Measurements from ENCODE around the gene LRRC10. TPM values are rescaled to one million over a fixed set of nuclear protein-coding genes. Genes with fewer than 3 reads are reported as not detected.

Gene LRRC10
- total and polyA plus RNA-seq, 2 experiments from 2014 or later: not detected

DNA sequence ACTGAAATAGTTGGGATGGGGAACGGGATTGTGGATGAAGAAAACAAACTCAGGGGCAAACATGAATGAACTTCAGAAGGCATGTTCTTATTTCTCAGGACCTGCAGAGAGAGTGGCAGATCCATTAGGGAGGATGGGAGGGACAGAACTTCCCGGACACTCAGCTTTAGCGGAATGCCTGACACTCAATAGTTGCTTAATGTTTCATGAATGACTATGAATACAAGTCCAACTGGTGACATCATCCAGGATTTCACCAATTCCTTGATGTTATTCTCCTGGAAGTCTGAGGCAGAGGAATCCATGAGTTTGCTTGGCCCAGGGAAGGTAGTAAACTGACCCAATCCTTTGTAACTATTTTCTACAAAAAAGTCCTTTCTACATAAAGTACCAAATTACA, 37.8 kb upstream of the LRRC10 start:
- H3K4me1 ChIP-seq (ENCODE audit: insufficient read depth): peaks cover 14% of the 10 kb centered on the region
- peaks cover 9% of the 10 kb centered on the region; the same call in 1 of the 2 replicates for H3F3A ChIP-seq (ENCODE audit: insufficient read depth)
- WGBS, 2 experiments (ENCODE audit: low coverage in 1 of 2, low lambda C conversion rate in 2 of 2, missing lambda C conversion rate in 2 of 2): 37 to 49% methylated on average over 3 of the region's 3 CpGs
- H3K27ac ChIP-seq: peak overlapping the region; percentile 37
- no peak overlapping the region for H2AFZ ChIP-seq
- DNase-seq: peak; percentile 94
- in situ Hi-C loops (cut with MboI): no loop called here
- H3K4me2 ChIP-seq (ENCODE audit: unreplicated experiment): no peak overlapping the region
- H3K79me2 ChIP-seq (ENCODE audit: insufficient read depth): no peaks in the 10 kb centered on the region
- no peaks in the 10 kb centered on the region for H3K27me3 ChIP-seq (replicated peaks; ENCODE audit: insufficient read depth)
- H3K9me3 ChIP-seq (ENCODE audit: low read depth): no peaks in the 10 kb centered on the region
- H3K9ac ChIP-seq: no peak overlapping the region
- no peaks in the 10 kb centered on the region for H3K36me3 ChIP-seq (ENCODE audit: low read depth)
- H4K20me1 ChIP-seq (ENCODE audit: insufficient read depth): no peaks in the 10 kb centered on the region
- TF ChIP-seq EZH2phosphoT487 (IDR thresholded peaks at IDR 0.05; ENCODE audit: insufficient read depth, low read depth): no peak
- no peaks in the 10 kb centered on the region for H3K9me2 ChIP-seq (ENCODE audit: insufficient read depth)
- no peak overlapping the region for H3K4me3 ChIP-seq

DNA sequence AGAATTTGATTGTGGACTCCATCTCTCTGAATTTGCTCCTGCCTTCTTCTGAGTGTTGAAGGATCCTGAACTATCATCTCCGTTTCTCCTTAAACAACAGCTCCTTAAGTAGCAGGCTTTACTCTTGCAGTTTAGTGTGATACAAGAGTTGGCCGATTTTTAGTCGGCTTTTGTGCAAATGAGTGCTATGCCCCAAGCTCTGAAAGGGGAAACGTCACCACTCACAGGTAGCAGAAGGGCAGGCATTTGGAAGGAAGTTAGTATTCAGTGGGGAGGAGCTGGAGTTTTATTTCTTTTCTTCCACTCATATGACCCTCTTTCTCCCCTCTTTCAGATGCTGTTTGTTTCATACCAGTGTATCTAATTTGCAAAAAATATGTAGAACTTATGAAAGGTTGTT, 36.5 kb upstream of the LRRC10 start:
- WGBS, 2 experiments (ENCODE audit: low coverage in 1 of 2, low lambda C conversion rate in 2 of 2, missing lambda C conversion rate in 2 of 2): 84 to 86% methylated on average over 4 of the region's 4 CpGs
- Histone ChIP-seq H3F3A (ENCODE audit: insufficient read depth) (peaks cover 9% of the 10 kb centered on the region; the same call in 1 of the 2 replicates), H3K9ac (no peak overlapping the region), H3K9me2 (ENCODE audit: insufficient read depth) (no peaks in the 10 kb centered on the region), H3K27ac (no peak overlapping the region), H3K4me1 (ENCODE audit: insufficient read depth) (peaks cover 14% of the 10 kb centered on the region), H3K27me3 (replicated peaks; ENCODE audit: insufficient read depth) (no peaks in the 10 kb centered on the region), H4K20me1 (ENCODE audit: insufficient read depth) (no peaks in the 10 kb centered on the region), H3K4me3 (no peak overlapping the region), H3K4me2 (ENCODE audit: unreplicated experiment) (no peak overlapping the region), H3K9me3 (ENCODE audit: low read depth) (no peaks in the 10 kb centered on the region), H3K36me3 (ENCODE audit: low read depth) (no peaks in the 10 kb centered on the region), H3K79me2 (ENCODE audit: insufficient read depth) (no peaks in the 10 kb centered on the region), H2AFZ (no peak overlapping the region)
- in situ Hi-C loops (cut with MboI): no loop called here
- TF ChIP-seq EZH2phosphoT487 (IDR thresholded peaks at IDR 0.05; ENCODE audit: insufficient read depth, low read depth) (no peak), EZH2 (IDR thresholded peaks at IDR 0.05; ENCODE audit: insufficient read depth, poor library complexity, severe bottlenecking) (no peak)
- DNase-seq: no peak

DNA sequence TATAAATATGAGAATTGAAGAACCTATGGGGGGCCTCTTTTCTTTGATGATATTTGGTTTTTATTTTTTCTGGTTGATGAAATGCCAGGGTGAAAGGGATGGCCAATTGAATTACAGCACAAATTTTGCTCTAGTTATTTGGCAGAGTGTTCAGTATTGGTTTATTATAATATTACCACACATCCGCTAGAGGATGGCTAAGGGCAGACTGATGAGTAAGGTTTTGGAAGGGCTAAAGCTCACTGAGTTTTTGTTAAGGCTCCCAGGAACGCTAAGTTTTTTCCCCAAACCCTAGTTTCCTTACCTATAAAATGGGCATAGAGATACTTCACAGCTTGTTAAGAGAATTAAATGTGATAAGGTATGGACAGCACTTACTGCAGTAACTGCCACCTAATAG, 34.3 kb upstream of the LRRC10 start:
- no peaks in the 10 kb centered on the region for H4K20me1 ChIP-seq (ENCODE audit: insufficient read depth)
- TF ChIP-seq EZH2phosphoT487 (IDR thresholded peaks at IDR 0.05; ENCODE audit: insufficient read depth, low read depth) (no peak), EZH2 (IDR thresholded peaks at IDR 0.05; ENCODE audit: insufficient read depth, poor library complexity, severe bottlenecking) (no peak)
- no peak overlapping the region for H3K4me3 ChIP-seq
- no peaks in the 10 kb centered on the region for H3K79me2 ChIP-seq (ENCODE audit: insufficient read depth)
- no peak overlapping the region for H3K4me2 ChIP-seq (ENCODE audit: unreplicated experiment)
- no peak overlapping the region for H3K27ac ChIP-seq
- H3K36me3 ChIP-seq (ENCODE audit: low read depth): no peaks in the 10 kb centered on the region
- in situ Hi-C loops (cut with MboI): no loop called here
- no peaks in the 10 kb centered on the region for H3K9me3 ChIP-seq (ENCODE audit: low read depth)
- peaks cover 14% of the 10 kb centered on the region for H3K4me1 ChIP-seq (ENCODE audit: insufficient read depth)
- 49 to 54% methylated on average over 2 of the region's 2 CpGs for WGBS, 2 experiments (ENCODE audit: low coverage in 1 of 2, low lambda C conversion rate in 2 of 2, missing lambda C conversion rate in 2 of 2)
- no peak overlapping the region for H3K9ac ChIP-seq
- no peaks in the 10 kb centered on the region for H3K9me2 ChIP-seq (ENCODE audit: insufficient read depth)
- H3F3A ChIP-seq (ENCODE audit: insufficient read depth): peaks cover 9% of the 10 kb centered on the region; the same call in 1 of the 2 replicates
- no peaks in the 10 kb centered on the region for H3K27me3 ChIP-seq (replicated peaks; ENCODE audit: insufficient read depth)
- DNase-seq: peak; percentile 70
- no peak overlapping the region for H2AFZ ChIP-seq

DNA sequence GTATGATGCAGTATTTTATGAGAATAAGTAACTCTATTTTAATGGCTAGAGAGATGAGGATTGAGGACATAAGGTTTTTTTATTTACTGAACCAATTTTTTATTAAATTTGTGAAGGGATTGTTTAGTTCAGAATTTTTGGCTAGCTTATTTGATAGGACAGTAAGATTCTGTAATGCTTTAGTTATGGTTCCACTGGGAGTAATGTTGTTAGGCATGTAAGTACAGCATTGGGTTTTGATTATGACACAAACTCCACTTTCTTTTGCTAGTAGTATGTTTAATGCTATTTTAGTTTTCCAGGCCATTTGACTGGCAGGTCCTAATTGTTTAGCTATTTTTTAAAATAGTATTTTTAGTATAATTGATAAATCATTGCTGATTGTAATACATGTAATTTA, 33.8 kb upstream of the LRRC10 start:
- H3K36me3 ChIP-seq (ENCODE audit: low read depth): no peaks in the 10 kb centered on the region
- in situ Hi-C loops (cut with MboI): no loop called here
- H3F3A ChIP-seq (ENCODE audit: insufficient read depth): peaks cover 9% of the 10 kb centered on the region; the same call in 1 of the 2 replicates
- H3K4me2 ChIP-seq (ENCODE audit: unreplicated experiment): no peak overlapping the region
- no peaks in the 10 kb centered on the region for H3K79me2 ChIP-seq (ENCODE audit: insufficient read depth)
- TF ChIP-seq EZH2 (IDR thresholded peaks at IDR 0.05; ENCODE audit: insufficient read depth, poor library complexity, severe bottlenecking) (no peak), EZH2phosphoT487 (IDR thresholded peaks at IDR 0.05; ENCODE audit: insufficient read depth, low read depth) (no peak)
- H3K27me3 ChIP-seq (replicated peaks; ENCODE audit: insufficient read depth): no peaks in the 10 kb centered on the region
- H3K4me1 ChIP-seq (ENCODE audit: insufficient read depth): peaks cover 14% of the 10 kb centered on the region
- H3K9me3 ChIP-seq (ENCODE audit: low read depth): no peaks in the 10 kb centered on the region
- no peaks in the 10 kb centered on the region for H4K20me1 ChIP-seq (ENCODE audit: insufficient read depth)
- DNase-seq: no peak
- no peak overlapping the region for H2AFZ ChIP-seq
- H3K9ac ChIP-seq: no peak overlapping the region
- no peaks in the 10 kb centered on the region for H3K9me2 ChIP-seq (ENCODE audit: insufficient read depth)
- H3K27ac ChIP-seq: no peak overlapping the region
- no peak overlapping the region for H3K4me3 ChIP-seq

- Histone ChIP-seq H3K27ac (no peak overlapping the region), H2AFZ (no peak overlapping the region), H3K36me3 (ENCODE audit: low read depth) (no peaks in the 10 kb centered on the region), H3K4me3 (no peak overlapping the region), H3K4me2 (ENCODE audit: unreplicated experiment) (no peak overlapping the region), H3K4me1 (ENCODE audit: insufficient read depth) (no peaks in the 10 kb centered on the region), H3K9ac (no peak overlapping the region), H4K20me1 (ENCODE audit: insufficient read depth) (no peaks in the 10 kb centered on the region), H3K27me3 (replicated peaks; ENCODE audit: insufficient read depth) (no peaks in the 10 kb centered on the region), H3K79me2 (ENCODE audit: insufficient read depth) (no peaks in the 10 kb centered on the region), H3K9me3 (ENCODE audit: low read depth) (no peaks in the 10 kb centered on the region), H3K9me2 (ENCODE audit: insufficient read depth) (no peaks in the 10 kb centered on the region), H3F3A (ENCODE audit: insufficient read depth) (peaks cover 4% of the 10 kb centered on the region; the same call in 1 of the 2 replicates)
- no peak for DNase-seq
- TF ChIP-seq EZH2 (IDR thresholded peaks at IDR 0.05; ENCODE audit: insufficient read depth, poor library complexity, severe bottlenecking) (no peak), EZH2phosphoT487 (IDR thresholded peaks at IDR 0.05; ENCODE audit: insufficient read depth, low read depth) (no peak)
- in situ Hi-C loops (cut with MboI): no loop called here
- 71 to 76% methylated on average over 5 to 6 of the region's 6 CpGs for WGBS, 2 experiments (ENCODE audit: low coverage in 1 of 2, low lambda C conversion rate in 2 of 2, missing lambda C conversion rate in 2 of 2)
These were observed 31.8 kb upstream of the LRRC10 start for GRCh38 chr12:69642531-69642930.
